NCI-H187 (cell line): Measurements from ENCODE around the gene LMNB1.

ENCODE experiments used
- DNase-seq, 2 experiments: peaks; one replicate each; lab custom pipeline; 2025; lab: John Stamatoyannopoulos, UW

The LMNB1 gene

GRCh38 chr5:126855266-126855665 lies 78.3 kb downstream of the LMNB1 start:
- DNase-seq, result no peak

- DNase-seq, result no peak
These were observed 80.8 kb downstream of the LMNB1 start for GRCh38 chr5:126857472-126858410.

- no peak for DNase-seq
These were observed 81.5 kb downstream of the LMNB1 start for GRCh38 chr5:126858441-126858840.

GRCh38 chr5:126863402-126863801 lies 86.5 kb downstream of the LMNB1 start:
- no peak for DNase-seq

GRCh38 chr5:126864042-126864688 lies 87.2 kb downstream of the LMNB1 start:
- DNase-seq, result no peak

- no peak for DNase-seq
These were observed 88.4 kb downstream of the LMNB1 start for GRCh38 chr5:126865299-126865698.

- DNase-seq, result no peak
These were observed 90.1 kb downstream of the LMNB1 start for GRCh38 chr5:126866851-126867636.

- DNase-seq, result no peak
These were observed 91.5 kb downstream of the LMNB1 start for GRCh38 chr5:126868338-126869004.

- DNase-seq, result peak; percentile 28 to 50
These were observed 92.1 kb downstream of the LMNB1 start for GRCh38 chr5:126869005-126869451.

GRCh38 chr5:126871441-126871840 lies 94.5 kb downstream of the LMNB1 start:
- DNase-seq, result no peak

- DNase-seq, result no peak
These were observed 95.8 kb downstream of the LMNB1 start for GRCh38 chr5:126872561-126873354.

GRCh38 chr5:126875303-126875785 lies 98.4 kb downstream of the LMNB1 start:
- no peak for DNase-seq

- no peak for DNase-seq
These were observed 100.7 kb downstream of the LMNB1 start for GRCh38 chr5:126877602-126878001.

GRCh38 chr5:126878085-126878484 lies 101.1 kb downstream of the LMNB1 start:
- DNase-seq, result no peak

GRCh38 chr5:126878634-126879033 lies 101.7 kb downstream of the LMNB1 start:
- DNase-seq, result no peak

GRCh38 chr5:126881821-126882600 lies 105.1 kb downstream of the LMNB1 start:
- DNase-seq, result no peak

GRCh38 chr5:126883564-126884245 lies 106.8 kb downstream of the LMNB1 start:
- no peak for DNase-seq

- no peak for DNase-seq
These were observed 107.4 kb downstream of the LMNB1 start for GRCh38 chr5:126884269-126884819.
